Endodermal cell (in vitro differentiated cells): ENCODE results near the gene GPATCH4. TPM values are rescaled to one million over a fixed set of nuclear protein-coding genes. Genes with fewer than 3 reads are reported as not detected.
A peak's percentile ranks its signal among the peaks of the same experiment; 100 is the strongest.

ENCODE experiments used
- DNase-seq: peaks from one replicate; pipeline ENCODE4 v3.0.0-alpha.2; 2017
- H3K27ac ChIP-seq: 2 replicates; pipeline ENCODE4 v1.5.1; 2013; ENCODE audit warnings: mild to moderate bottlenecking, low read depth, low read length, moderate library complexity
- H3K27me3 ChIP-seq: 2 replicates; pipeline ENCODE4 v1.6.1; 2013; ENCODE audit warnings: mild to moderate bottlenecking, low read length, moderate library complexity; ENCODE audit not compliant: insufficient read depth, control insufficient read depth, poor library complexity, severe bottlenecking
- H3K36me3 ChIP-seq: 2 replicates; pipeline ENCODE4 v1.7.0; 2013; ENCODE audit warnings: mild to moderate bottlenecking, low read length, moderate library complexity; ENCODE audit not compliant: control insufficient read depth, insufficient read depth
- H3K4me1 ChIP-seq: one replicate; pipeline ENCODE4 v1.7.0; 2013; ENCODE audit warnings: low read length; ENCODE audit not compliant: control insufficient read depth, insufficient read depth
- H3K4me3 ChIP-seq: 2 replicates; pipeline ENCODE4 v1.5.1; 2013; ENCODE audit warnings: mild to moderate bottlenecking, low read length, moderate library complexity
- H3K9ac ChIP-seq: 2 replicates; pipeline ENCODE4 v1.6.1; 2013; ENCODE audit warnings: mild to moderate bottlenecking, low read length, moderate library complexity; ENCODE audit not compliant: poor library complexity, severe bottlenecking; ENCODE audit errors: extremely low read depth
- H3K9me3 ChIP-seq: 2 replicates; pipeline ENCODE4 v1.6.1; 2013; ENCODE audit warnings: mild to moderate bottlenecking, low read length, moderate library complexity; ENCODE audit not compliant: control insufficient read depth
- H3K27ac Mint-ChIP-seq: 2 replicates; pipeline ENCODE4 v1.8.0; 2020; ENCODE audit warnings: mixed read lengths
- H3K27me3 Mint-ChIP-seq: 2 replicates; pipeline ENCODE4 v1.8.0; 2021; ENCODE audit warnings: mild to moderate bottlenecking, mixed read lengths; ENCODE audit not compliant: insufficient read depth
- H3K36me3 Mint-ChIP-seq: 2 replicates; pipeline ENCODE4 v1.8.0; 2020; ENCODE audit warnings: low read depth, mixed read lengths
- H3K4me1 Mint-ChIP-seq: 2 replicates; pipeline ENCODE4 v1.8.0; 2020; ENCODE audit warnings: mixed read lengths
- H3K4me3 Mint-ChIP-seq: 2 replicates; pipeline ENCODE4 v1.8.0; 2020; ENCODE audit warnings: mild to moderate bottlenecking, moderate library complexity, mixed read lengths
- H3K9me3 Mint-ChIP-seq: 2 replicates; pipeline ENCODE4 v1.8.0; 2020; ENCODE audit warnings: mild to moderate bottlenecking, mixed read lengths
- CTCF ChIP-seq: fragments of 200-600 bp; sonication (generic); conservative IDR thresholded peaks from 2 replicates; pipeline ENCODE4 v1.5.0; 2021; ENCODE audit warnings: antibody characterized with exemption, mild to moderate bottlenecking
- WGBS, 2 experiments: methylation state at CpG; one replicate each; pipeline versions ENCODE4 v1.1.5 to v1.1.7; 2013; ENCODE audit warnings: missing lambda C conversion rate in 2 of 2, mixed read lengths in 1 of 2; ENCODE audit not compliant: insufficient coverage in 1 of 2, insufficient read length in 1 of 2; 5-methylcytosine and 5-hydroxymethylcytosine counted together
- total RNA-seq, 2 donors: library from RNA; stranded (reverse); fragmentation: NEBNext Ultra II Directional in 1 of 2; extraction: Animal tissue kit (Norgen Biotek cat#: 25700) in 1 of 2; gene quantifications; 2 replicates in 1 of 2; 3 replicates in 1 of 2; pipeline ENCODE4 v1.2.1, GENCODE V29; 2021

GPATCH4 gene
- total RNA-seq, 2 donors from 2014 or later = 23.0 to 34.4 TPM

- Mint-ChIP-seq H3K27me3 (peaks cover 5% of the 10 kb centered on the region), H3K4me1 (peaks cover 13% of the 10 kb centered on the region), H3K9me3 (no peaks in the 10 kb centered on the region), H3K36me3 (peaks cover 11% of the 10 kb centered on the region), H3K27ac (peak overlapping the region; percentile 79), H3K4me3 (peak overlapping the region; percentile 91)
- no peak overlapping the region for H3K27ac ChIP-seq
- WGBS, 2 experiments = 75 to 93% methylated on average over 2 to 4 of the region's 4 CpGs
- no peak for TF ChIP-seq CTCF
- H3K4me1 ChIP-seq = no peaks in the 10 kb centered on the region
- peak overlapping the region; percentile 96 for H3K4me3 ChIP-seq
- peaks cover 19% of the 10 kb centered on the region for H3K36me3 ChIP-seq
- H3K9me3 ChIP-seq = no peaks in the 10 kb centered on the region
- no peak for DNase-seq
- no peaks in the 10 kb centered on the region for H3K27me3 ChIP-seq
- H3K9ac ChIP-seq = peak overlapping the region; percentile 8
Observed at GRCh38 chr1:156571261-156571852, 29.9 kb downstream of the GPATCH4 start.

- H3K27ac Mint-ChIP-seq = no peak overlapping the region
- no peak for TF ChIP-seq CTCF
- no peak overlapping the region for H3K27ac ChIP-seq
Observed at GRCh38 chr1:156566436-156566835, 34.8 kb downstream of the GPATCH4 start.

GRCh38 chr1:156565519-156565918 lies 35.8 kb downstream of the GPATCH4 start:
- no peaks in the 10 kb centered on the region for H3K9me3 Mint-ChIP-seq
- H3K9ac ChIP-seq = no peak overlapping the region
- H3K9me3 ChIP-seq = no peaks in the 10 kb centered on the region
- no peak overlapping the region for H3K27ac ChIP-seq
- H3K27me3 Mint-ChIP-seq = no peaks in the 10 kb centered on the region
- TF ChIP-seq CTCF = no peak
- H3K4me3 Mint-ChIP-seq = no peak overlapping the region
- no peaks in the 10 kb centered on the region for H3K27me3 ChIP-seq
- DNase-seq = no peak
- 93% methylated on average over 2 of the region's 2 CpGs; no CpG with 5 or more reads in 1 of the 2 experiments for WGBS, 2 experiments
- H3K27ac Mint-ChIP-seq = no peak overlapping the region
- H3K4me3 ChIP-seq = no peak overlapping the region
- peaks cover 31% of the 10 kb centered on the region for H3K36me3 Mint-ChIP-seq
- peaks cover 63% of the 10 kb centered on the region for H3K36me3 ChIP-seq
- H3K4me1 ChIP-seq = peaks cover 3% of the 10 kb centered on the region
- peaks cover 2% of the 10 kb centered on the region for H3K4me1 Mint-ChIP-seq

More at GRCh38 chr1:156566436-156566835, 34.8 kb downstream of the GPATCH4 start:
- H3K4me3 ChIP-seq = no peak overlapping the region
- peaks cover 27% of the 10 kb centered on the region for H3K36me3 Mint-ChIP-seq
- H3K4me1 ChIP-seq = no peaks in the 10 kb centered on the region
- peaks cover 58% of the 10 kb centered on the region for H3K36me3 ChIP-seq
- no peak for DNase-seq
- no peak overlapping the region for H3K4me3 Mint-ChIP-seq
- 92 to 98% methylated on average over 4 of the region's 4 CpGs for WGBS, 2 experiments
- no peaks in the 10 kb centered on the region for H3K27me3 Mint-ChIP-seq
- no peaks in the 10 kb centered on the region for H3K9me3 ChIP-seq
- no peaks in the 10 kb centered on the region for H3K9me3 Mint-ChIP-seq
- H3K4me1 Mint-ChIP-seq = peaks cover 6% of the 10 kb centered on the region
- no peak overlapping the region for H3K9ac ChIP-seq
- H3K27me3 ChIP-seq = no peaks in the 10 kb centered on the region
